ENCODE data around the gene DGLUCY. TPM values are rescaled to one million over a fixed set of nuclear protein-coding genes. Genes with fewer than 3 reads are reported as not detected.
A peak's percentile ranks its signal among the peaks of the same experiment; 100 is the strongest.

The DGLUCY gene, protein sequence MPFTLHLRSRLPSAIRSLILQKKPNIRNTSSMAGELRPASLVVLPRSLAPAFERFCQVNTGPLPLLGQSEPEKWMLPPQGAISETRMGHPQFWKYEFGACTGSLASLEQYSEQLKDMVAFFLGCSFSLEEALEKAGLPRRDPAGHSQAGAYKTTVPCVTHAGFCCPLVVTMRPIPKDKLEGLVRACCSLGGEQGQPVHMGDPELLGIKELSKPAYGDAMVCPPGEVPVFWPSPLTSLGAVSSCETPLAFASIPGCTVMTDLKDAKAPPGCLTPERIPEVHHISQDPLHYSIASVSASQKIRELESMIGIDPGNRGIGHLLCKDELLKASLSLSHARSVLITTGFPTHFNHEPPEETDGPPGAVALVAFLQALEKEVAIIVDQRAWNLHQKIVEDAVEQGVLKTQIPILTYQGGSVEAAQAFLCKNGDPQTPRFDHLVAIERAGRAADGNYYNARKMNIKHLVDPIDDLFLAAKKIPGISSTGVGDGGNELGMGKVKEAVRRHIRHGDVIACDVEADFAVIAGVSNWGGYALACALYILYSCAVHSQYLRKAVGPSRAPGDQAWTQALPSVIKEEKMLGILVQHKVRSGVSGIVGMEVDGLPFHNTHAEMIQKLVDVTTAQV
- 26.7 and 36.2 TPM in 2 replicates for total RNA-seq (2021)
- Bru-seq, nascent RNA: percentile 63 among the genes with signal in this experiment
- BruChase-seq, experiment 1, labeled RNA remaining after a 2-hour chase: percentile 62 among the genes with signal in this experiment
- percentile 66 among the genes with signal in this experiment for BruChase-seq, experiment 2, labeled RNA remaining after a 6-hour chase
- long read RNA-seq, transcript DGLUCY-201 (14 exons, 2,967 nt): major isoform, 6 of 42 reads
- long read RNA-seq, partial matches to known transcripts: 6 of 42 reads
- long read RNA-seq, other reads (novel, unspliced or antisense): 29 of 42 reads

DNA sequence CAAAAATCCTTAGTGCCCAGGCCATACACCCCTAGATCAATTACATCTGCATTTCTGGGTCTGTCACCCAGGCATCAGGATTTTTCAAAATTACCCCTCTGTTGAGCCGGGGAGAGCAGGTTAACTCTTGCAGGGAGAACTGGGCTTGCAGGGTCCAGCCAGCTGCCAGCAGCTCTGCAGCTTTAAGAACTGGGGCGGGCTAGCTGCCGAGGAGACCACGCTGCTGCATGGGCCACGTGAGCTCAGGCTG, at the start of gene DGLUCY:
TSS of gene DGLUCY (plus strand) at position 245 of the 250 bp plus-strand sequence. CDS start 46,222 bp downstream, outside the sequence.
- peak; percentile 87 for DNase-seq (ENCODE audit: low spot score)
- no peaks in the 10 kb centered on the region for H3K36me3 ChIP-seq (ENCODE audit: insufficient read depth, low read length, poor library complexity, severe bottlenecking)
- peaks cover 41% of the 10 kb centered on the region for H3K4me1 ChIP-seq (ENCODE audit: insufficient read depth, low read length, poor library complexity, severe bottlenecking)
- ChIA-PET POLR2A (ENCODE audit: low non-redundant PET) (interaction anchor here (0.6 kb wide), 1 partner anchor 133 kb away, joined by 9 read pairs; no protein-coding TSS in a partner anchor), CTCF (interaction anchor here (0.5 to 0.6 kb wide), 2 partner anchors 103 to 746 kb away, joined by 3 to 6 read pairs; no protein-coding TSS in a partner anchor)
- intact Hi-C loops (cut with micrococcal nuclease; ENCODE audit: unreplicated experiment): no loop called here
- BruUV-seq (replicated peaks): no TSS peak
- H3K9me3 ChIP-seq (ENCODE audit: low read depth, low read length, poor library complexity, severe bottlenecking): no peaks in the 10 kb centered on the region
- no peaks in the 10 kb centered on the region for H3K27me3 ChIP-seq (replicated peaks; ENCODE audit: insufficient read depth, low read depth, low read length, poor library complexity)
- peak within 1 kb of the TSS; percentile 79 for H3K27ac ChIP-seq (ENCODE audit: low read depth, low read length, poor library complexity, severe bottlenecking)
- H3K4me3 ChIP-seq (ENCODE audit: low read depth, low read length, poor library complexity, severe bottlenecking): peak within 1 kb of the TSS; percentile 48
- TF ChIP-seq EZH2 (IDR thresholded peaks at IDR 0.05; ENCODE audit: borderline replicate concordance, low read depth, low read length, poor library complexity, severe bottlenecking): no peak
- TF ChIP-seq, protein P1, sequence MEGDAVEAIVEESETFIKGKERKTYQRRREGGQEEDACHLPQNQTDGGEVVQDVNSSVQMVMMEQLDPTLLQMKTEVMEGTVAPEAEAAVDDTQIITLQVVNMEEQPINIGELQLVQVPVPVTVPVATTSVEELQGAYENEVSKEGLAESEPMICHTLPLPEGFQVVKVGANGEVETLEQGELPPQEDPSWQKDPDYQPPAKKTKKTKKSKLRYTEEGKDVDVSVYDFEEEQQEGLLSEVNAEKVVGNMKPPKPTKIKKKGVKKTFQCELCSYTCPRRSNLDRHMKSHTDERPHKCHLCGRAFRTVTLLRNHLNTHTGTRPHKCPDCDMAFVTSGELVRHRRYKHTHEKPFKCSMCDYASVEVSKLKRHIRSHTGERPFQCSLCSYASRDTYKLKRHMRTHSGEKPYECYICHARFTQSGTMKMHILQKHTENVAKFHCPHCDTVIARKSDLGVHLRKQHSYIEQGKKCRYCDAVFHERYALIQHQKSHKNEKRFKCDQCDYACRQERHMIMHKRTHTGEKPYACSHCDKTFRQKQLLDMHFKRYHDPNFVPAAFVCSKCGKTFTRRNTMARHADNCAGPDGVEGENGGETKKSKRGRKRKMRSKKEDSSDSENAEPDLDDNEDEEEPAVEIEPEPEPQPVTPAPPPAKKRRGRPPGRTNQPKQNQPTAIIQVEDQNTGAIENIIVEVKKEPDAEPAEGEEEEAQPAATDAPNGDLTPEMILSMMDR (conservative IDR thresholded peaks at IDR 0.05; ENCODE audit: low read depth, low read length): no peak

DNA sequence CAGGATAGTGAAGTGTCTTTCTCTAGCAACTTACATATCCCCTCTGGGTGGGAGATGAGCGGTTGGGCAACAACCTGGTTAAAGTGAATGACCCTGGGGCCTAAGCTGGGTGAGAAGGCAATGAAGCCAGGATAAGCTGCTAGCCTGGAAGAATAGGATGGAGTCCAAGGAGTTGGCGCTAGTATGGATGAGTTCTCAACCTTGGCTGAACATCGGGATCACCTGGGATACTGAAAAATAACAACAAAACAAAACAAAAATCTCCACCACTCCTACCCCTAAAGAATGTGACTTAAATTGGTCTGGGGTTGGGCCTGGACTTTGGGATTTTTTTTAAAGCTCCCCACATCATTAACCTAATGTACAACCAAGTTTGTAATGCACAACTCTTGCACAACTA, 48.6 kb upstream of the DGLUCY start:
- H3K4me1 ChIP-seq (ENCODE audit: insufficient read depth, low read length, poor library complexity, severe bottlenecking): peaks cover 6% of the 10 kb centered on the region
- H3K4me3 ChIP-seq (ENCODE audit: low read depth, low read length, poor library complexity, severe bottlenecking): no peak overlapping the region
- H3K36me3 ChIP-seq (ENCODE audit: insufficient read depth, low read length, poor library complexity, severe bottlenecking): no peaks in the 10 kb centered on the region
- TF ChIP-seq, protein P1 (conservative IDR thresholded peaks at IDR 0.05; ENCODE audit: low read depth, low read length): no peak
- TF ChIP-seq EZH2 (IDR thresholded peaks at IDR 0.05; ENCODE audit: borderline replicate concordance, low read depth, low read length, poor library complexity, severe bottlenecking): no peak
- CTCF ChIA-PET: no interaction called here
- H3K27me3 ChIP-seq (replicated peaks; ENCODE audit: insufficient read depth, low read depth, low read length, poor library complexity): no peaks in the 10 kb centered on the region
- no peak overlapping the region for H3K27ac ChIP-seq (ENCODE audit: low read depth, low read length, poor library complexity, severe bottlenecking)
- POLR2A ChIA-PET (ENCODE audit: low non-redundant PET): no interaction called here
- no TSS peak for BruUV-seq (replicated peaks)
- H3K9me3 ChIP-seq (ENCODE audit: low read depth, low read length, poor library complexity, severe bottlenecking): no peaks in the 10 kb centered on the region
- intact Hi-C loops (cut with micrococcal nuclease; ENCODE audit: unreplicated experiment): no loop called here
- no peak for DNase-seq (ENCODE audit: low spot score)

DNA sequence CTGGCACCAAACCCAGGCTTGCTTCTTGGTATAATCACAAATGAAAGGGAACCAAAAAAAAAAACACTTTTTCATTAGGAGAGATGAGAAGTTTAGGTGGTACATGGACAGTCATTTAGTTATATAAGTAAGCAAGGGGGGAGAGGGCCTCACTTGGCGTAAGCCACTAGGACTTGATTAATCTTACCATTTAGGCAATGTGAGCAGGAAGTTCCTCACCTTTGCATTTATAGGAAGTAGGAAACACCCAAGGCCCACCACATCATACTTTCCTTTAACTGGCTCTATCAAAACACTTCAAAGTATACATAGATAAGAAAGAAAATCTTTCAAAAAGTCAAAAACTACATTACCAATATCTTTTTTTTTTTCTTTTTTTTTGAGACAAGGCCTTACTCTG, 46.7 kb upstream of the DGLUCY start:
- Histone ChIP-seq H3K36me3 (ENCODE audit: insufficient read depth, low read length, poor library complexity, severe bottlenecking) (no peaks in the 10 kb centered on the region), H3K4me3 (ENCODE audit: low read depth, low read length, poor library complexity, severe bottlenecking) (no peak overlapping the region), H3K9me3 (ENCODE audit: low read depth, low read length, poor library complexity, severe bottlenecking) (no peaks in the 10 kb centered on the region), H3K4me1 (ENCODE audit: insufficient read depth, low read length, poor library complexity, severe bottlenecking) (no peaks in the 10 kb centered on the region), H3K27me3 (replicated peaks; ENCODE audit: insufficient read depth, low read depth, low read length, poor library complexity) (no peaks in the 10 kb centered on the region), H3K27ac (ENCODE audit: low read depth, low read length, poor library complexity, severe bottlenecking) (no peak overlapping the region)
- ChIA-PET POLR2A (ENCODE audit: low non-redundant PET) (no interaction called here), CTCF (no interaction called here)
- intact Hi-C loops (cut with micrococcal nuclease; ENCODE audit: unreplicated experiment): no loop called here
- DNase-seq (ENCODE audit: low spot score): no peak
- TF ChIP-seq, protein P1 (conservative IDR thresholded peaks at IDR 0.05; ENCODE audit: low read depth, low read length): no peak
- no peak for TF ChIP-seq EZH2 (IDR thresholded peaks at IDR 0.05; ENCODE audit: borderline replicate concordance, low read depth, low read length, poor library complexity, severe bottlenecking)
- no TSS peak for BruUV-seq (replicated peaks)
